Liver (tissue), 9 donors: ENCODE results near the gene ARL13A. TPM values are rescaled to one million over a fixed set of nuclear protein-coding genes. Genes with fewer than 3 reads are reported as not detected.

Experiments
- DNase-seq: peaks from one replicate; pipeline ENCODE4 v3.0.0-alpha.2; 2017; ENCODE audit warnings: low spot score
- H3K27ac ChIP-seq, 2 donors: one replicate each; pipeline ENCODE4 v1.7.0; 2013; ENCODE audit warnings: inconsistent platforms in 2 of 2, low read length in 2 of 2, control low read depth in 1 of 2, low read depth in 1 of 2, mild to moderate bottlenecking in 1 of 2
- H3K27me3 ChIP-seq, 4 donors: one replicate each; pipeline versions ENCODE4 v1.6.1 to v1.7.0; 2013; ENCODE audit warnings: low read length in 3 of 4, inconsistent platforms in 1 of 4, mild to moderate bottlenecking in 1 of 4, moderate library complexity in 1 of 4; ENCODE audit not compliant: control insufficient read depth in 4 of 4, insufficient read depth in 4 of 4
- H3K36me3 ChIP-seq, 4 donors: one replicate each; pipeline versions ENCODE4 v1.6.1 to v1.7.0; 2013; ENCODE audit warnings: low read length in 3 of 4, mild to moderate bottlenecking in 3 of 4, low read depth in 1 of 4, moderate library complexity in 1 of 4; ENCODE audit not compliant: control insufficient read depth in 4 of 4, insufficient read depth in 3 of 4
- H3K4me1 ChIP-seq, 4 donors: one replicate each; pipeline versions ENCODE4 v1.6.1 to v1.7.0; 2013; ENCODE audit warnings: low read length in 3 of 4, mild to moderate bottlenecking in 3 of 4, moderate library complexity in 1 of 4; ENCODE audit not compliant: control insufficient read depth in 4 of 4, insufficient read depth in 4 of 4
- H3K4me3 ChIP-seq, 3 donors: one replicate each; pipeline versions ENCODE4 v1.6.1 to v1.7.0; 2013; ENCODE audit warnings: low read length in 3 of 3, control low read depth in 1 of 3, low read depth in 1 of 3, mild to moderate bottlenecking in 1 of 3
- H3K9ac ChIP-seq, 2 donors: one replicate each; pipeline ENCODE4 v1.7.0; 2013; ENCODE audit warnings: low read length in 2 of 2, mild to moderate bottlenecking in 2 of 2, moderate library complexity in 2 of 2, control low read depth in 1 of 2, low read depth in 1 of 2
- H3K9me3 ChIP-seq, 4 donors: one replicate each; pipeline versions ENCODE4 v1.6.1 to v1.7.0; 2013; ENCODE audit warnings: low read length in 3 of 4; ENCODE audit not compliant: control insufficient read depth in 4 of 4
- EGR1 ChIP-seq, 2 donors: IDR thresholded peaks; 2 replicates each; pipeline ENCODE4 v1.6.1; 2016 to 2018; ENCODE audit warnings: antibody characterized with exemption in 2 of 2, low read depth in 2 of 2
- FOXA1 ChIP-seq: IDR thresholded peaks from 2 replicates; pipeline ENCODE4 v1.6.1; 2016; ENCODE audit warnings: antibody characterized with exemption
- FOXA2 ChIP-seq: IDR thresholded peaks from 2 replicates; pipeline ENCODE4 v1.6.1; 2016; ENCODE audit warnings: antibody characterized with exemption
- GABPA ChIP-seq, 2 donors: IDR thresholded peaks in 1 of 2; conservative IDR thresholded peaks in 1 of 2; 2 replicates each; pipeline ENCODE4 v1.6.1; 2016; ENCODE audit warnings: antibody characterized with exemption in 2 of 2, mild to moderate bottlenecking in 1 of 2, moderate library complexity in 1 of 2
- HNF4A ChIP-seq, 2 donors: conservative IDR thresholded peaks; 2 replicates each; pipeline ENCODE4 v1.6.1; 2016; ENCODE audit warnings: antibody characterized with exemption in 2 of 2, mild to moderate bottlenecking in 2 of 2
- HNF4G ChIP-seq: IDR thresholded peaks from 2 replicates; pipeline ENCODE4 v1.6.1; 2016; ENCODE audit warnings: antibody characterized with exemption
- JUND ChIP-seq, 2 donors: IDR thresholded peaks; 2 replicates each; pipeline ENCODE4 v1.6.1; 2016; ENCODE audit warnings: antibody characterized with exemption in 2 of 2
- NR2F2 ChIP-seq: IDR thresholded peaks from 2 replicates; pipeline ENCODE4 v1.6.1; 2016; ENCODE audit warnings: antibody characterized with exemption
- RAD21 ChIP-seq, 2 donors: IDR thresholded peaks; 2 replicates each; pipeline ENCODE4 v1.6.1; 2016; ENCODE audit warnings: antibody characterized with exemption in 2 of 2, mild to moderate bottlenecking in 2 of 2
- RXRA ChIP-seq, 2 donors: IDR thresholded peaks; 2 replicates each; pipeline ENCODE4 v1.6.1; 2017 to 2018; ENCODE audit warnings: antibody characterized with exemption in 2 of 2, mild to moderate bottlenecking in 1 of 2
- SP1 ChIP-seq: IDR thresholded peaks from 2 replicates; pipeline ENCODE4 v1.6.1; 2018; ENCODE audit warnings: antibody characterized with exemption, mild to moderate bottlenecking
- TAF1 ChIP-seq: conservative IDR thresholded peaks from 2 replicates; pipeline ENCODE4 v1.6.1; 2016; ENCODE audit warnings: antibody characterized with exemption, mild to moderate bottlenecking
- YY1 ChIP-seq: IDR thresholded peaks from 2 replicates; pipeline ENCODE4 v1.6.1; 2016; ENCODE audit warnings: antibody characterized with exemption, mild to moderate bottlenecking
- WGBS: extraction: QIAGEN DNeasy Blood & Tissue Kit; methylation state at CpG from one replicate; pipeline ENCODE4 v1.1.7; 2013; 5-methylcytosine and 5-hydroxymethylcytosine counted together
- polyA plus RNA-seq, 2 donors: library from polyadenylated mRNA; stranded (reverse) in 1 of 2; unstranded in 1 of 2; fragments of 200-250 nt in 1 of 2; fragments of >200 nt in 1 of 2; fragmentation: Nextera tagmentation in 1 of 2; extraction: Ambion mirVana in 1 of 2; gene quantifications; one replicate each; pipeline versions ENCODE4 v1.2.1 to v1.2.3, GENCODE V29; 2013 to 2015
- total RNA-seq, 2 donors: library from RNA; depleted of rRNA; stranded (reverse); fragments of >200 nt; gene quantifications; one replicate each; pipeline ENCODE4 v1.2.3, GENCODE V29; 2014
- TF ChIP-seq, protein P1 (sequence below): IDR thresholded peaks from 2 replicates; pipeline ENCODE4 v1.6.1; 2016; ENCODE audit warnings: antibody characterized with exemption, mild to moderate bottlenecking
- TF ChIP-seq, protein P2 (sequence below): IDR thresholded peaks from 2 replicates; pipeline ENCODE4 v1.6.1; 2016; ENCODE audit warnings: antibody characterized with exemption
- TF ChIP-seq, protein P3 (sequence below): IDR thresholded peaks from 2 replicates; pipeline ENCODE4 v1.6.1; 2016; ENCODE audit warnings: antibody characterized with exemption
- TF ChIP-seq, protein P4 (sequence below): IDR thresholded peaks from 2 replicates; pipeline ENCODE4 v1.6.1; 2016; ENCODE audit warnings: antibody characterized with exemption
- TF ChIP-seq, protein P5 (sequence below): fragments of 150-350 bp; IDR thresholded peaks from 2 replicates; pipeline ENCODE4 v1.5.1; 2017; ENCODE audit warnings: improper control_type of control experiment, low read depth, low read length; ENCODE audit not compliant: missing input control
- donor health status: healthy.
- donor health status: healthy.
- donor health status: healthy.
- donor health status: healthy.
- donor health status: healthy.

The ARL13A gene
- total and polyA plus RNA-seq, 4 donors: not detected

DNA sequence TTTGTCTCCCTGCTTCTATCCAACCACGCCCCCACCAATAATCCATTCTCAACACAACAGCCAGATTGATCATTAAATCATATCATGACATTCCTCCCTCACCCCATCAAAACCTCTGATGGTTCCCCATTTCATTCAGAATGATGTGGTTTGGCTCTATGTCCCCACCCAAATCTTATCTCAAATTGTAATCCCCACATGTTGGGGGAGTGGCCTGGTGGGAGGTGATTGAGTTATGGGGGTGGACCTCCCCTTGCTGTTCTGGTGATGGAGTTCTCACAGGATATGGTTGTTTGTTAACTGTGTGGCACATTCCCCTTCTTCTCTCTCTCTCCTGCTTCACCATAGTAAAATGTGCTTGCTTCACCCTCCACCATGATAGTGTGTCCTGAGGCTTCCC lies 59.1 kb downstream of the ARL13A start:
- no peak overlapping the region for H3K4me3 ChIP-seq
- no peak for DNase-seq
- no peak overlapping the region for H3K27ac ChIP-seq
- H3K4me1 ChIP-seq: no peaks in the 10 kb centered on the region
- no peaks in the 10 kb centered on the region for H3K27me3 ChIP-seq
- peaks cover 0 to 6% (median 2%) of the 10 kb centered on the region in 4 donors for H3K36me3 ChIP-seq
- no peaks in the 10 kb centered on the region for H3K9me3 ChIP-seq
- 97% methylated on average over 1 of the region's 1 CpG for WGBS
- no peak overlapping the region for H3K9ac ChIP-seq
- TF ChIP-seq RAD21 (IDR thresholded peaks at IDR 0.05) (no peak), JUND (IDR thresholded peaks at IDR 0.05) (no peak), SP1 (no peak), TAF1 (no peak), RXRA (IDR thresholded peaks at IDR 0.05) (no peak), HNF4G (no peak), NR2F2 (no peak), HNF4A (conservative IDR thresholded peaks at IDR 0.05) (no peak), FOXA1 (no peak), FOXA2 (no peak), GABPA (IDR thresholded peaks at IDR 0.05 in 1 of 2, conservative IDR thresholded peaks at IDR 0.05 in 1 of 2) (no peak), YY1 (no peak), EGR1 (IDR thresholded peaks at IDR 0.05; ENCODE audit: low read depth in 2 of 2) (no peak)
- TF ChIP-seq, protein P1, sequence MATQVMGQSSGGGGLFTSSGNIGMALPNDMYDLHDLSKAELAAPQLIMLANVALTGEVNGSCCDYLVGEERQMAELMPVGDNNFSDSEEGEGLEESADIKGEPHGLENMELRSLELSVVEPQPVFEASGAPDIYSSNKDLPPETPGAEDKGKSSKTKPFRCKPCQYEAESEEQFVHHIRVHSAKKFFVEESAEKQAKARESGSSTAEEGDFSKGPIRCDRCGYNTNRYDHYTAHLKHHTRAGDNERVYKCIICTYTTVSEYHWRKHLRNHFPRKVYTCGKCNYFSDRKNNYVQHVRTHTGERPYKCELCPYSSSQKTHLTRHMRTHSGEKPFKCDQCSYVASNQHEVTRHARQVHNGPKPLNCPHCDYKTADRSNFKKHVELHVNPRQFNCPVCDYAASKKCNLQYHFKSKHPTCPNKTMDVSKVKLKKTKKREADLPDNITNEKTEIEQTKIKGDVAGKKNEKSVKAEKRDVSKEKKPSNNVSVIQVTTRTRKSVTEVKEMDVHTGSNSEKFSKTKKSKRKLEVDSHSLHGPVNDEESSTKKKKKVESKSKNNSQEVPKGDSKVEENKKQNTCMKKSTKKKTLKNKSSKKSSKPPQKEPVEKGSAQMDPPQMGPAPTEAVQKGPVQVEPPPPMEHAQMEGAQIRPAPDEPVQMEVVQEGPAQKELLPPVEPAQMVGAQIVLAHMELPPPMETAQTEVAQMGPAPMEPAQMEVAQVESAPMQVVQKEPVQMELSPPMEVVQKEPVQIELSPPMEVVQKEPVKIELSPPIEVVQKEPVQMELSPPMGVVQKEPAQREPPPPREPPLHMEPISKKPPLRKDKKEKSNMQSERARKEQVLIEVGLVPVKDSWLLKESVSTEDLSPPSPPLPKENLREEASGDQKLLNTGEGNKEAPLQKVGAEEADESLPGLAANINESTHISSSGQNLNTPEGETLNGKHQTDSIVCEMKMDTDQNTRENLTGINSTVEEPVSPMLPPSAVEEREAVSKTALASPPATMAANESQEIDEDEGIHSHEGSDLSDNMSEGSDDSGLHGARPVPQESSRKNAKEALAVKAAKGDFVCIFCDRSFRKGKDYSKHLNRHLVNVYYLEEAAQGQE: no peak
- TF ChIP-seq, protein P2, sequence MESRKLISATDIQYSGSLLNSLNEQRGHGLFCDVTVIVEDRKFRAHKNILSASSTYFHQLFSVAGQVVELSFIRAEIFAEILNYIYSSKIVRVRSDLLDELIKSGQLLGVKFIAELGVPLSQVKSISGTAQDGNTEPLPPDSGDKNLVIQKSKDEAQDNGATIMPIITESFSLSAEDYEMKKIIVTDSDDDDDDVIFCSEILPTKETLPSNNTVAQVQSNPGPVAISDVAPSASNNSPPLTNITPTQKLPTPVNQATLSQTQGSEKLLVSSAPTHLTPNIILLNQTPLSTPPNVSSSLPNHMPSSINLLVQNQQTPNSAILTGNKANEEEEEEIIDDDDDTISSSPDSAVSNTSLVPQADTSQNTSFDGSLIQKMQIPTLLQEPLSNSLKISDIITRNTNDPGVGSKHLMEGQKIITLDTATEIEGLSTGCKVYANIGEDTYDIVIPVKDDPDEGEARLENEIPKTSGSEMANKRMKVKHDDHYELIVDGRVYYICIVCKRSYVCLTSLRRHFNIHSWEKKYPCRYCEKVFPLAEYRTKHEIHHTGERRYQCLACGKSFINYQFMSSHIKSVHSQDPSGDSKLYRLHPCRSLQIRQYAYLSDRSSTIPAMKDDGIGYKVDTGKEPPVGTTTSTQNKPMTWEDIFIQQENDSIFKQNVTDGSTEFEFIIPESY: no peak
- TF ChIP-seq, protein P3, sequence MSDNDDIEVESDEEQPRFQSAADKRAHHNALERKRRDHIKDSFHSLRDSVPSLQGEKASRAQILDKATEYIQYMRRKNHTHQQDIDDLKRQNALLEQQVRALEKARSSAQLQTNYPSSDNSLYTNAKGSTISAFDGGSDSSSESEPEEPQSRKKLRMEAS: no peak
- TF ChIP-seq, protein P4, sequence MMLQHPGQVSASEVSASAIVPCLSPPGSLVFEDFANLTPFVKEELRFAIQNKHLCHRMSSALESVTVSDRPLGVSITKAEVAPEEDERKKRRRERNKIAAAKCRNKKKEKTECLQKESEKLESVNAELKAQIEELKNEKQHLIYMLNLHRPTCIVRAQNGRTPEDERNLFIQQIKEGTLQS: no peak
- TF ChIP-seq, protein P5, sequence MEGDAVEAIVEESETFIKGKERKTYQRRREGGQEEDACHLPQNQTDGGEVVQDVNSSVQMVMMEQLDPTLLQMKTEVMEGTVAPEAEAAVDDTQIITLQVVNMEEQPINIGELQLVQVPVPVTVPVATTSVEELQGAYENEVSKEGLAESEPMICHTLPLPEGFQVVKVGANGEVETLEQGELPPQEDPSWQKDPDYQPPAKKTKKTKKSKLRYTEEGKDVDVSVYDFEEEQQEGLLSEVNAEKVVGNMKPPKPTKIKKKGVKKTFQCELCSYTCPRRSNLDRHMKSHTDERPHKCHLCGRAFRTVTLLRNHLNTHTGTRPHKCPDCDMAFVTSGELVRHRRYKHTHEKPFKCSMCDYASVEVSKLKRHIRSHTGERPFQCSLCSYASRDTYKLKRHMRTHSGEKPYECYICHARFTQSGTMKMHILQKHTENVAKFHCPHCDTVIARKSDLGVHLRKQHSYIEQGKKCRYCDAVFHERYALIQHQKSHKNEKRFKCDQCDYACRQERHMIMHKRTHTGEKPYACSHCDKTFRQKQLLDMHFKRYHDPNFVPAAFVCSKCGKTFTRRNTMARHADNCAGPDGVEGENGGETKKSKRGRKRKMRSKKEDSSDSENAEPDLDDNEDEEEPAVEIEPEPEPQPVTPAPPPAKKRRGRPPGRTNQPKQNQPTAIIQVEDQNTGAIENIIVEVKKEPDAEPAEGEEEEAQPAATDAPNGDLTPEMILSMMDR: no peak
